A673 (cell line): ENCODE results near the gene LANCL1. TPM values are rescaled to one million over a fixed set of nuclear protein-coding genes. Genes with fewer than 3 reads are reported as not detected.
A peak's percentile ranks its signal among the peaks of the same experiment; 100 is the strongest.

Experiments used
- BruUV-seq: library from RNA; stranded (reverse); fragments of 400-500 nt; replicated peaks from 2 replicates; lab custom pipeline; 2021; lab: Mats Ljungman, UMichigan
- CTCF ChIA-PET: fragments of 300-600 bp; sonication (Branson Sonifier 250); formaldehyde crosslinking; loops from one replicate; lab custom pipeline; 2022; ENCODE audit warnings: antibody characterized with exemption; lab: Charles Lee
- POLR2A ChIA-PET: fragments of 300-600 bp; sonication (Branson Sonifier 250); formaldehyde crosslinking; loops from one replicate; lab custom pipeline; 2022; ENCODE audit warnings: antibody characterized with exemption; ENCODE audit not compliant: low non-redundant PET; lab: Charles Lee
- DNase-seq: peaks from one replicate; pipeline ENCODE4 v3.0.0-alpha.2; 2015; ENCODE audit warnings: low spot score
- H3K27ac ChIP-seq: fragments of 200-600 bp; sonication (generic); 2 replicates; pipeline ENCODE4 v1.5.1; 2016; ENCODE audit warnings: mixed run types, low read depth, mild to moderate bottlenecking, mixed read lengths, antibody characterized with exemption, low read length; ENCODE audit not compliant: poor library complexity, severe bottlenecking
- H3K27me3 ChIP-seq: fragments of 200-600 bp; sonication (generic); replicated peaks from 2 replicates; pipeline ENCODE4 v1.6.1; 2017; ENCODE audit warnings: mixed run types, low read depth, mild to moderate bottlenecking, mixed read lengths, antibody characterized with exemption, low read length; ENCODE audit not compliant: insufficient read depth, poor library complexity
- H3K36me3 ChIP-seq: fragments of 200-600 bp; sonication (generic); 2 replicates; pipeline ENCODE4 v1.6.1; 2016; ENCODE audit warnings: mixed run types, mild to moderate bottlenecking, mixed read lengths, antibody characterized with exemption, low read length; ENCODE audit not compliant: insufficient read depth, poor library complexity, severe bottlenecking
- H3K4me1 ChIP-seq: fragments of 200-600 bp; sonication (generic); 2 replicates; pipeline ENCODE4 v1.6.1; 2017; ENCODE audit warnings: mixed run types, mild to moderate bottlenecking, mixed read lengths, antibody characterized with exemption, low read length; ENCODE audit not compliant: insufficient read depth, poor library complexity, severe bottlenecking
- H3K4me3 ChIP-seq: fragments of 200-600 bp; sonication (generic); 2 replicates; pipeline ENCODE4 v1.5.1; 2016; ENCODE audit warnings: low read depth, mixed run types, mild to moderate bottlenecking, mixed read lengths, low read length; ENCODE audit not compliant: poor library complexity, severe bottlenecking
- H3K9me3 ChIP-seq: fragments of 200-600 bp; sonication (generic); 2 replicates; pipeline ENCODE4 v1.6.1; 2016; ENCODE audit warnings: mixed run types, low read depth, mild to moderate bottlenecking, mixed read lengths, antibody characterized with exemption, low read length; ENCODE audit not compliant: poor library complexity, severe bottlenecking
- CTCF ChIP-seq: fragments of 300-800, 200-600 bp; sonication (generic); conservative IDR thresholded peaks from 2 replicates; pipeline ENCODE4 v1.5.1; 2017; ENCODE audit warnings: low read depth, mild to moderate bottlenecking, antibody characterized with exemption, low read length, moderate library complexity, mixed read lengths
- EZH2 ChIP-seq: fragments of 200-600 bp; sonication (generic); IDR thresholded peaks from 2 replicates; pipeline ENCODE4 v1.6.1; 2017; ENCODE audit warnings: borderline replicate concordance, low read depth, mild to moderate bottlenecking, mixed read lengths, antibody characterized with exemption, low read length; ENCODE audit not compliant: poor library complexity, severe bottlenecking
- intact Hi-C: fragments of 100-400 bp; cut with micrococcal nuclease; formaldehyde crosslinking; loops from one replicate; pipeline ENCODE4 v1.10.0; 2022; ENCODE audit not compliant: unreplicated experiment
- total RNA-seq: library from RNA; stranded (reverse); gene quantifications from 2 replicates; pipeline ENCODE4 v1.2.3, GENCODE V29; 2021

LANCL1 gene
- total RNA-seq, 1 experiment from 2014 or later = 55.6 TPM

- TF ChIP-seq CTCF (peak; percentile 84), EZH2 (no peak)
- no peak overlapping the region for H3K27ac ChIP-seq
- intact Hi-C loops = no loop called here
- ChIA-PET POLR2A (no interaction called here), CTCF (no interaction called here)
- H3K36me3 ChIP-seq = no peaks in the 10 kb centered on the region
- DNase-seq = peak; percentile 52
- no peaks in the 10 kb centered on the region for H3K27me3 ChIP-seq
- no peak overlapping the region for H3K4me3 ChIP-seq
- no TSS peak for BruUV-seq
- H3K9me3 ChIP-seq = no peaks in the 10 kb centered on the region
- H3K4me1 ChIP-seq = no peaks in the 10 kb centered on the region
These were observed 31.3 kb downstream of the LANCL1 start for GRCh38 chr2:210445116-210445707.

- ChIA-PET CTCF (no interaction called here), POLR2A (no interaction called here)
- intact Hi-C loops = no loop called here
- DNase-seq = no peak
- H3K9me3 ChIP-seq = no peaks in the 10 kb centered on the region
- H3K4me1 ChIP-seq = no peaks in the 10 kb centered on the region
- no peaks in the 10 kb centered on the region for H3K27me3 ChIP-seq
- no peak overlapping the region for H3K27ac ChIP-seq
- H3K4me3 ChIP-seq = no peak overlapping the region
- BruUV-seq = no TSS peak
- no peak for TF ChIP-seq EZH2
- no peaks in the 10 kb centered on the region for H3K36me3 ChIP-seq
These were observed 33.0 kb downstream of the LANCL1 start for GRCh38 chr2:210443527-210443926.

GRCh38 chr2:210442878-210443277, 33.7 kb downstream of the LANCL1 start:
- Histone ChIP-seq H3K27ac (no peak overlapping the region), H3K9me3 (no peaks in the 10 kb centered on the region), H3K36me3 (no peaks in the 10 kb centered on the region), H3K4me3 (no peak overlapping the region), H3K27me3 (no peaks in the 10 kb centered on the region), H3K4me1 (no peaks in the 10 kb centered on the region)
- intact Hi-C loops = no loop called here
- TF ChIP-seq EZH2 (no peak), CTCF (no peak)
- DNase-seq = no peak
- ChIA-PET POLR2A (no interaction called here), CTCF (no interaction called here)
- BruUV-seq = no TSS peak

GRCh38 chr2:210442457-210442856, 34.1 kb downstream of the LANCL1 start:
- no peak for TF ChIP-seq CTCF
- TF ChIP-seq EZH2 = no peak
- BruUV-seq = no TSS peak
- no peak for DNase-seq
- Histone ChIP-seq H3K27ac (no peak overlapping the region), H3K4me1 (no peaks in the 10 kb centered on the region), H3K4me3 (no peak overlapping the region), H3K9me3 (no peaks in the 10 kb centered on the region), H3K36me3 (no peaks in the 10 kb centered on the region), H3K27me3 (no peaks in the 10 kb centered on the region)
- intact Hi-C loops = no loop called here
- ChIA-PET POLR2A (no interaction called here), CTCF (no interaction called here)
